SIG-M5 treated with dmso at 0.1 percent for 504 hours (cell line): Measurements from ENCODE around the gene THRA.
A peak's percentile ranks its signal among the peaks of the same experiment; 100 is the strongest.

Experiments used
- DNase-seq: peaks from one replicate; lab custom pipeline; 2025; ENCODE audit not compliant: unreplicated experiment; lab: John Stamatoyannopoulos, UW

Gene THRA

DNA sequence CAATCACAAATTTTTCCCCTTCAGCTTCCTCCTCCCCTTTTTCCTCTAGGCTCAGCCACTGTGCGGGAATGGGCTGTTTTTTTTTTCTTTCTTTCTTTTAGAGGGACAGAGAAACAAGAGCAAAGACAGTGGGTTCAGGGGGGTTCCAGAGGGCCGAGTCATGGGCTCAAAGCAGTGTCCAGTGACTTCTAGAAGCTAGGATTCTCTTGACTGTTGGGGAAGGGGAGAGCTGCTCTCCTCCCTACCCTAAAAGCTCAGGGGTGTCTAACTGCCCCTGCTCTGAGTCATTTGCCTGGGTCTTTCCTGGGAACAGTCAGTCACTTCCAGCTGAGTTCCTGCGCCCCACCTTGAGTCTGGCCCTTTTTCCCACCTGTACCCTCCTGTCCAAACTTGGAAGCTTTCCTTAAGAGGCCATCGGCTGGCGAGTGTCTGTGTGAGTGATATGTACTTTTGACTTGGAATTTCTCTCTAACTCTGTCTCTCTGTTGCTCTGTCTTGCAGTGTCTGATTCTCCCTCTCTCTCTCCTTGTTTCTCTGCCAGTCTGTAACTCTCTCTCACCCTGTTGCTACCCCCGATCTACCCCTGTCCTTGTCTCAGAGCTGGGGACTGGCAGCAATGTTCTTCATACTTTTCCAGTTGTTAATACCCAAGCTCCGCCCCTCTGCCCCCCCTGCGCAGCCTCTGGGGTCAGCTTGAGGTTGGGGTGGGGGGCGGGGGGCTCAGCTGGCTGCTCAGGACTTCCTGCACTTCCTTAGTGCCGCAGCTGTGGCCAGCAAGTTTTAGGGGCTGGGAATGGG is 2.4 kb downstream of the THRA start:
- DNase-seq = no peak

DNA sequence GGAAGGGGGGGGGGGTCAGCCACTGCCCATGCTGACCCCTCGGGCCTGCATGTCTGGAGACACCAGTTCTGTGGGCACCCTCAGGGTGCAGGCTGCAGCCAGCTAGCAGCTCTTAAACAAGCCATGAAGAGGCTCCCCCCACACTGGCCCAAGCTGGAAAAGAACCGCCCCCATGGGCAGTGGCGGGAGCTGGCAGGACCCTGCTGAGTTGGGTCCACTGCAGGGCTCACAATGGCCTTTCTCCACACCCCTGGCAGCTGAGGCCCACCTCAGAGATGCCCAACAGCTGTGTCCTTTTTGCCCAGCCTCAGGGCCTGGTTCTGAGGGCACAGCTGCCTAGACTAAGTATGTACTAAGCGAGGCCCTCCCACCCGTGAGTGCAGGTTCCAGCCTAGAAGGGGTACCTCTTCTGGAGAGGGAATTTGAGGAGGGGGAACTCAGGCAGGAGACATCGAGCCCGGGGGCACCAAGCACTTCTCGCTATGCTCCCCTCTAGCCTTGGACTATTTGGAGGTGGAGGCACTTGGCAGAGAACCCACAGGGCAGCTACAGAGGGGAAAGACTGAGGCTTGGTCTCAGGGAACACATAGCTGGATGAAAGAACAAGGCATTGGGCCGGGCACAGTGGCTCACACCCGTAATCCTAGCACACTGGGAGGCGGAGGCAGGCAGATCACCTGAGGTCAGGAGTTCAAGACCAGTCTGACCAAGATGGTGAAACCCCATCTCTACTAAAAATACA is 3.2 kb downstream of the THRA start:
- DNase-seq = no peak

DNA sequence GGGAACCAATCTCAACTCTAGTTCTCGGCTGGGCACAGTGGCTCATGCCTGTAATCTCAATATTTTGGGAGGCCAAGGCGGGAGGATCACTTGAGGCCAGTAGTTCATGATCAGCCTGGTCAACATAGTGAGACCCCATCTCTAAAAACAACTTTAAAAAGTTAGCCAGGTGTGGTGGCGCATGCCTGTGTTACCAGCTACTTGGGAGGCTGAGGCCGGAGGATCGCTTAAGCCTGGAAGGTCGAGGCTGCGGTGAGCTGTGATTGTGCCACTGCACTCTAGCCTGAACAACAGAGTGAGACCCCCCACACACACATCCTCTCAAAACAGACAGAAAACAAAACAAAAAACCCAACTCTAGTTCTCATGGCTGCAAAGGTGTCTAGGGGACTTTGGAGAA is 4.9 kb downstream of the THRA start:
- no peak for DNase-seq

DNA sequence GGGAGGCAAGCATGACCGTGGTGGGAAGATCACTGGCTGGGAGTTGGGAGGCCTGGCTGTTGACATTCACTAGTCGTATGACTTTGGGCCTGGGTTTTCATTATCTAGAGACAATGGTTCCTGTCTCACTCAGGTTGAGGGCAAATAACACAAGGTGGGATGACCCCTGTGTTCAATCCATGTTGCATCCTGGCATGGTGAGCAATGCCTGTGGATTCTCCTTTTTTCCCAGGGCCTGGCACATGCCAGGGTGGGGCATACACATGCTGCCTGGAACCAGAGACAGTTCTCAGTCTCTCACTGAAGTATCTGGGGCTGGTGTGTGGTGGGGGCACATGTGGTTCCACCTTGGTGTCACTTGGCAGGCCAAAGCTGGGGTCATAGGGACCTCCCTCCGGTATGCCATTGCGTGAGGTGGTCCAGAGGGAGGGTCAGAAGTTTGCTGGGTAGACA is 5.4 kb downstream of the THRA start:
- no peak for DNase-seq

DNA sequence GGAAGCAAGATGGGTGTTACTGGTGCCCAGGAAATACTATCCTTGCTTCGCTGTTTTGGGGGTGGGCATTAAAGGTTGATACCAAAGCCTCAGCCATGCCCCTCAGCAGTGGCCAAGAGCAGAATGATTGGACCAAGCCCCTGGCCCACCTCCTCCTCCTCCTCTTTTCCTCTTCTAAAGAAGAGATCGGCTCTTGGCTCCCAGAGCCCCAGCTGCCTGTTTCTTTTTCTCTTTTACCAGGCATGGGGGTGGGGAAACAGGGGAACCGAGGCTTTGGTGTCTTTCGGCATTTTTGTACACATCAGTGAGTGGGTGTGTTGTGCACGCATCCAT is 5.8 kb downstream of the THRA start:
- DNase-seq = no peak

DNA sequence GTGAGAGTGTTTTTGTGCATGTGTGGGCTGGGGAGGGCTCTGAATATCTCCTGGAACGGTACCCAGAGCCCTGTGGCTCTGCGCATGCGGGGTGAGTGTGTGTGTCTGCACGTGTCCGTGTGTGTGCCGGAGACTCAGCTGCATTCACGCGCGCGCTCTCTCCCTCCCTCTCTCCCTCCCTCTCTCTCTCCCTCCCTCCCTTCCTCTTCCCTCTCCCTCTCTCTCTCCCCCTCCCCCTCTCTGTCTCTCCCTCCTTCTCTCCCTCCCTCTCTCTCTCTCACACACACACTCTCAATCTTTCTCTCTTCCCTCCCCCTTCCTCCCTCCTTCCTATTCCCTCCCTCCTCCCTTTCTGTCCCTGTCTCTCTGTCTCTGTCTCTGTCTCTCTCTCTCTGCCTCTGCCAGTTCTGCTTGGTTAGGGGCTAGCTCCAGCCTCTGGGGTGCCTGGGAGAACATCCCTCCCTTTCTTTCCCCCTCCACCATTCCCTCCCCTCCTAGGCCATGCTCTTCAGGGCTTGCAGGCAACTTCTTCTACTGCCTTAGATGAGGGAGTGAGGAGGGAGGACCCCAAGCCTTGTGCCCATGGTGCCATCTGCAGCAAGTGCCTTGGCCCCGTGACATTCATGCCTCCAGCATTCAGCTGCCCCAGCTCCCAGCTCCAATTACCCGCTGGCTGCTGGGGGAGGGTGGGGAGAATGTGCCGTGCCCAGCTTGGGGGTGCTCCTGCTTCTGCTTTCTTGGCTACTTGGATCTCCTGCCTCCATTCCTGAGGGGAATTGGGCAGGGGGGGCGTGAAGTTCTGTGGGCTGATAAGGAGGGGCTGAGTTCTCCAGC is 6.4 kb downstream of the THRA start:
- peak; percentile 9 for DNase-seq

DNA sequence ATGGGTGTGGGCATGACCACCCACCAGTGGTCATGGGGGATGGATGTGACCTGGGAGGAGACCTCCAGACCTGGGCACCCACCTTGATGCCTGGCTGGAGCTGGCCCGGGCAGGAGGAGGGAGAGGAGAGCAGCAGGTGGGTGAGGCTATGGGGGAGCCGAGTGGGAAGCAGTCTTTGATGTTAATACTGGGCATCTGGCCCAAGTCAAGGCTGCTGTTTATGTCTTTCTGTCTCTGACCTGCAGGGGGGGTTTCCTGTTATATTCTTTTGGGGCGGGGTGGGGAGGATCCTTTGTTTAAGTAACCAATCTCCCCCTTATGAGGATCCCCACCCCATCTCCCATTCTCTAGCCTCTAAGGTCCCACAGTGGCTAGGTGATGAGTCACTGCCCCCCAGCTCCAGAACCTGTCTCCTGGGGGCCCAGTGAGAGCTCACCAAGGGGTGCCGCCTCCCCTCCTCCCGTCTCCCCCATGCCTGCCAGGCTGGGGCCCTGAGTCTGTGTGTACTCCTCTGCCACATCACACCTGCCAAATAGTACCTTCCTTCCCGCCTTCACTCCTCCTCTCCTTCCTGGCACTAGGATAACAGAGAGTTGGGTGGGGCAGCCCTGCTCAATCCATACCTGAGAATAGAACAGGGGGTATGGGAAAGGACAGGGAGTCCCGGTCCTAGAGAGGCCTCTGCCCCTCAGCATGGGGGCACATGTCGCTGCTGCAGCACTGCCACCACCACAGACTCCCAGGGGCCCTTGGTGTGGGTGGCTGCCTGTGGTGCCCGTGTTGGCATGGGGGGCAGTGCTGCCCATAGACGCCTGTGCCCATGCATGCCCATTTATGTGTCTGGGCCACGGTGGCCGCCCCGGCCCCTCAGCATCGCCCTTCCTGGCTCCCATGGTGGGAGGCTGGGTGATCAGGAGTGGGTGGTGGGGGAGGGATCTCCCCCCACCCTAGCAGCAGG is 7.3 kb downstream of the THRA start:
- peak; percentile 15 for DNase-seq

DNA sequence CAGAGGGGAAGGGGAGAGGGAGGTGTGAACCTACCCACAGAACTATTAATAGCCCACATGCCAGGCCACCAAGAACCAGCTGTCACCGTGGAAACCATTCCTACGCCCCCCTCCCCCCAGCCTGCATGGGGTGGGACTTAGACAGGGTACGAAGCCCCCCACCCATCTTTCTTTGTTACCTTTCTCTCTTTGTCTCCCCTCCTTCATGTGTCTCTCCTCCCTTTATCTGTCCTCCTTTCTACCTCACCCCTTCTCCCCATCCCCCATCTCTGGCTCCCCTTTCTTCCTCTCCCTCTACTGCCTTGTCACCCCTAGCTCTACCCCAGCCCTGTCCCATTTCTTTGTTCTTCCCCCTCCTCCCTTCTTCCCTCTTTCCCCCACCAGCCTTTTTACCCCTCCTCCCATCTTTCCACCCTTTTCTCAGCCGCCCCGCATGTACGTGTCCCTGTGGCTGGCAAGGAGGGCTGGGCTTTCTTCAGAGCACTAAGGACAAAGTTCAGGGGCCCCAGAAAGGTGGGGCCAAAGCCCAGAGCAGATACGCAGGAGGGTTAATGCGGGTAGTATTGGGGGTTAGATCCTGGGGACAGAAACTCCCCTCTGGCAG is 8.0 kb downstream of the THRA start:
- no peak for DNase-seq

DNA sequence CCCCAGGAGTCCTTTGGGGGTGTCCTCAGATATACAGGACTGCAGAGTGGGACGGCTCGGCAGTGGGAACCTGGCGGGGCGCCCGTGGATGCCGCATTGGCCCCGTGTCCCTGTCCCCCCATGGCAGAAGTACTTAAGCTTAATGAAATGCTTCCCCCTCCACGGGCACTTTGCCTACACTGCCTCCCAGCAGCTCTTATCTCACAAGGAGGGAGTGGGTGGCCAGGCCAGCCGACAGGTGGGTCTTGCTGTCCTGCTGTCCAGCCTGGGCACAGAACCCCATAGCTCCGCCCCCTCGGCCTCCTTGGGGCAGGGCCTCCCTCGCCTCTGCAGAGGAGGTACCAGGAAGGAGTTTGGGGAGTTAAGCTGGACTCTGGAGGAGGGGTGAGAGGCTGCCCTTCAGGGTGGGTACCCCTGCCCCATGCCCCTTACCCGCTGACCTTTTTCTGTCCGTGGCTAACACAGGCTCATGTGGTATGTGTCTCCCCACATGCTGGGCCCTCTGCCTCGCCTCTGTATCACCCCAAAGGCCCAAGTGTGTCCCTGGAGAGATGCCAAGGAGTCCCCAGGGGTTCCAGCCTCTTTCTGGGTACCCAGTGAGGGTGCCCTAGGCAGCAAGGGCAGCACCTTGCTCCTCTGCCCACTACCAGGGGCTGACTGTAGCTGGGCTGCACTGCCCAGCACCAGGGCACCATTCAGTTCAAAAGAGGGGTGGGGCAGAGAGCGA is 8.7 kb downstream of the THRA start:
- no peak for DNase-seq

DNA sequence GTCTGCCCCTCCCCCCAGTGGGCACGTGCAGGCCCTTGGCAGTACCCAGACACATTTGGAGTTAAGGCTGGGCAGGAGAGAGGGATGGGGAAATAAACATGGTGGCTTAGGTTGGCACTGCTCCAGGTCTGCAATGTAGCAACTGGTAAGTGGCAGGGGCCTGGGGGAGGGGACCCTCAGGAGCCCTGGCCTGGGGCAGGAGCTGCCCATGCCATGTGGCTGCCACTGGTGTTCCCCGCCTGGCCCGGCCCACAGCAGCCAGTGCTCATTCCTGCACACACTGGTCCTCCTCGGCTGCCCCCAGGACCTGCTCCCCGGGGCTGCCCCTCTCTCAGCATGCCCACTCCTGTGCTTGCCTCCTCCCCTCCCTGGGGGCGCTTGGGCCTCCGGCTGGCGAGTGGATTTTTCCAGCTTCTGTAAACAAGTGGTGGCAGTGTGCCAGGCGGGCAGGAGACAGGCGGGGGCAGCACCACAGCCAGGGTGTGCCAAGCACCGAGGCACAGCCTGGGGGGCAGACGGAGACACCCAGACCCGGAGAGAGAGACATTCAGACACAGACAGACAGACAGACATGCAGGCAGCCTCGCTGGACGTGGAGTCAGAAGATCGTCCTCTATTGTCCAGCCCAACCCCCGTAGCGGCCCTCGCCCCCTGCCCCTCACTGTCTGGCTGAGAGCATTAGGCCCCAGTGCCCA is 9.4 kb downstream of the THRA start:
- no peak for DNase-seq

DNA sequence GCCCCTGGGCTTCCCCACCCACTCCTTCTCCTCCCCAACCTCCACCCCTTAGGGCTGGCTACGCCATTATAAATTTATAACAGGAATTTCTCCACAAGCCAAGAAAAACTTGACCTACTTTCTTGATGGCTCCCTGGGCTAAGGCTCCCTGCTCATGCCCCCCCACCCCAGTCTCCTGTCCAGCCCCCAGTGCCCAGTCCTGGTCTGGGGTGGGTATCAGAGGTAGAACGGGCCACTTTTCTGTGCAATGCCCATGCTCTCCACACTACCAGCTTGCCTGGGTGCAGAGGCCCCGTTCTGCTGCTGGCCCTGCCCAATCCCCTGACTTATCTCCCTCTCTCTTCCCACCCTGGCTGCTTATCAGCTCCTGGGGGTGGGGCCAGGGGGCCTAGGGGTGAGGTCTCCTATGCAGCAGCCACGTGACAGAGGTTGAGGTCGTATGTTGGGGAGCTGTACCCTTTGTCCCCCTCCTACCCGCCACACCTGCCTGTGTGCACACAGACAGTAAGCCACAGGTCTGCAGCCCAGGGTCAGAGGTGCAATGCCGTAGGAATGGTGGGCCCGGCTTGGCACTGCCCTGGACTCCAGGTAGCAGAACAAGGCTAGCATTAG is 10.1 kb downstream of the THRA start:
- DNase-seq = no peak

DNA sequence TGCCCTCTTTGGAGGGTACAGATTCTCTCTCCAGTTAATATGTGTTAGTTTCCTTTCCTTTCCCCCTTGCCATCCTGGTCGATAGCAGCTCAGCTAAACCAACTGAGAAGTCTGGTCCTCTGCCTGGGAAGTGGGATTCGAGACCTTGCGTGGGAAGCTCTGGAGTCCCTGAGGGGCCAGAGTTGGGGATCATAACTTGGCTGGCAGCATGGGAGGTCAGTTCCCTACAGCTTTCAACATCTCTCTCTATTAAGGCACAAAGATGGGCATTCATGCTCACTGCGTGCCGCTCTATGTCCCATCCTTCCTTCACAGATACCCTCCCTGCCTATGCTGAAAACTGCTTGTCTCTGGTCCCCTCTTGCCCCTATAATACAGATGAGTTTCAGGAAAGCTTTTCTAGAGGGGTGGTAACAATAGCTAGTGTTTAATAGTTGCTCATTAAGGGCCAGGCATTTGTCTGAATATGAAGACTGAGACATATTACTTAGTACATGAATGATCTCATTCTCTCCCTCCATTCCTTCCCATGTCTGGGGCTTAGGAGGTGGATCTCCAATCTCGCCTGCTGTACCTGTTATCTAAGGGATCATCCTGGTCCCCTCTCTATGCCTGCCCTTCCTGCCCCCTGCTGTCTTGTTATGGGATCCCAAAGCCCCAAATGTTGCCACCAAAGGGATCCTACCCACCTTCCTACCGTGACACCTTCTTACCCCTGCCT is 10.8 kb downstream of the THRA start:
- no peak for DNase-seq

DNA sequence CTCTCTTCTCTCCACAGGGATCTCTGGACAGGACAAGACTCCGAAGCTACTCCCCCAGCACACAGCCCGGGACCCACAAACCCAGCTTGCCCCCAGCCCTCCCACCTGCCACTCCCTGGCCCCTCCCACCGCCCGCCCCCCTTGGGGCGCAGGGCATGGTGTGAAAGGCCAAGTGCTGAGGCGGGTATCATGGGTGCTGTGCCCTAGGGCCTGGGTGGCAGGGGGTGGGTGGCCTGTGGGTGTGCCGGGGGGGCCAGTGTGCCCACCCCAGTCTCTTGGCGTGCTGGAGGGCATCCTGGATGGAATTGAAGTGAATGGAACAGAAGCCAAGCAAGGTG is 11.4 kb downstream of the THRA start:
- DNase-seq = no peak

DNA sequence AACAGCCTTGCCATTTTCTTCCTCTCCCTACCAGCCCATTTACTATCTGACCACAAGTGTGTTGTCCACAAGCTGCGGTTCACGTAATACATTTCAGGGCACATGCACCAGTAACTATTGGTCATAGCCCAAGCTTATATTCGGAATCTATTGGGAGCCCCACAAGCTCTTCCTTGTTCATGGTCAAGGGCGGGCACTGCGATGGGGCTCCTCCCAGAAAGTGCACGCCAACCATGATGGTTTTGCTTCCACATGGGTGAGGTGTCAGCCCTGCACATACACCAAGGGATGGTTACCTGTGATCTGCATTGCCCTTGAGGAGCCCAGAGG is 12.1 kb downstream of the THRA start:
- no peak for DNase-seq

DNA sequence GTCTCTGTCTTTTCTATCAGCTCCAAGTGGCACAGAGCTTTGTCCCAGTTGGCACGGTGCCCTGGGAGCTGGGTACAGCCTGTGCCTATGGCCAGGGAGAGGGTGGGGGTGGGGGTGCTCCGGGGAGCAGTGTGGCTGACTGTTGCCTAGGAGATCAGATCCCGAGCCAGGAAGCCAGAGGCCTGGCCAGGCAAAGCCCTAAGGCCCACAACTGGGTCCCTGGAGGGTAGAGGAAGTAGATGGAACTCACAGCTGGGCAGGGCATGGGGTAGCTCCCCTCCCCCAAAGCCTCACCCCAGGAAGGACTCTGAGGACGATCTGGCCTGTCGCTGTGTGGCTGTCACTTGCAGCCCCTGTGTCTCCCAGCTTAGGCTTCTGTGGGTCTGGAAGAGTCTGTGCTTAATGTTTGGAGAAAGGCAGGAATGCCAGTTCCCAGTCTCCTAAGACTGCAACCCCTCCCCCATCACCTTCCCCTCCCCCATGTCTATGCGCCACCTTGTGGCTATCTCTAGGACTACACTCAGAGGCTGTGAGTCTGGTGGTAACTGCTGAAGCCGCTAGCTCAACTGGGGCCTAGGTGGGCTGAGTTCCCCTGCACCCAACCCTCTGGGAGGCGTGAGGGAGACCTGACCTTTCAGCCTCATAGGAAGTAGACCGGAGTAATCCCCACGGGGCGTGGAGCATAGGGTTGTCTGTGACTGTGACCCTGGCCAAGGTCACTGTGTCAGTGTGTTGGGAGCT is 12.6 kb downstream of the THRA start:
- DNase-seq = peak; percentile 43

DNA sequence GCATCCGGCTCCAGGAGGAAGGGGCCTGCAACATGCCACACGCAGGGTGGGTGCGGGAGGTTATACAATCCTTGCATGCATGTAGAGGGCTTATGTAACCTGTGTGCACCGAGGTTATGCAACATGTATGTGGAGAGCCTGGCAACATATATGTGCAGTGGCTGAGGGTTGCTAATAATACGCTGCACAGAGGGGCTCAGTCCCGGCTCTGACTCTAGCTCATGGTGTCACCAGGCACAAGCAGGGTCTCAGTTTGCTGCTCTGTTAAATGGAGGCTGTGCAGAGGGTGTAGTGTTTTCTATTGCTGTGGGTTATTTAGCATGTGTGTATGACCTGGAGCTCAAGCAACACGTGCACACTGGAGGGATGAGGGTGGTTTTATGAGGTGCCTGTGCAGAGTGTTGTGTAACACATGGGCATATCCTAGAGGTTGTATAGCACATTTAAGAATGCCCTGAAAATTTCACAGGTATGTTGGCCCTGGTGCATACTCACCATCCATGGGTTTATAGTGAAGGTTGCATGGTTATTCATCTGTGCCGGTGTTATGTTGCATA is 13.3 kb downstream of the THRA start:
- no peak for DNase-seq

DNA sequence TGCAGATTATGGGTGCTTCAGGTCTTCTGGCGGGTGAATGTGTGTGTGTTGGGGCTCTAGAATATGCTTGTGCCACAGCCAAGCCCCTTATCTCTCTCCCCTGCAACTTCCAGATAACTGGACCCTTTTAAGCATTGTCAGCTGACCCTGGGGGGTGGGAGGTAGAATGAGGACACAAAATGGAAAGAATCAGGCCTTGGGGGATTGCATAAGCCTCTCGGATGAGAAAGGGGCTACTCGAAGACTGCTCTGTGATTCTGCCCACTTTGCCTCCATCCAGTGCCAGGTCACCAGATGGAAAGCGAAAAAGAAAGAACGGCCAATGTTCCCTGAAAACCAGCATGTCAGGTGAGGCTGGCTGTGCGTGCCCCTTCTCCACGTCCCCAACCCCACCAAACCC is 13.8 kb downstream of the THRA start:
- no peak for DNase-seq
